ENCODE data around the gene PPP2R1B.
"Not testable (repeated sequence)": the region's sequence is repeated elsewhere in the genome, so short reads cannot be mapped to it uniquely, and the experiment has no call there.

The PPP2R1B gene

GRCh38 chr11:111785076-111785475 is 18.9 kb upstream of the PPP2R1B start:
- H3K4me3 ChIP-seq (ENCODE audit: low read depth, low read length) = no peak overlapping the region
- DNase-seq (ENCODE audit: low read depth) = no peak
- no peak for TF ChIP-seq CTCF (IDR thresholded peaks at IDR 0.05; ENCODE audit: low read depth, low read length, missing control alignments)

DNA sequence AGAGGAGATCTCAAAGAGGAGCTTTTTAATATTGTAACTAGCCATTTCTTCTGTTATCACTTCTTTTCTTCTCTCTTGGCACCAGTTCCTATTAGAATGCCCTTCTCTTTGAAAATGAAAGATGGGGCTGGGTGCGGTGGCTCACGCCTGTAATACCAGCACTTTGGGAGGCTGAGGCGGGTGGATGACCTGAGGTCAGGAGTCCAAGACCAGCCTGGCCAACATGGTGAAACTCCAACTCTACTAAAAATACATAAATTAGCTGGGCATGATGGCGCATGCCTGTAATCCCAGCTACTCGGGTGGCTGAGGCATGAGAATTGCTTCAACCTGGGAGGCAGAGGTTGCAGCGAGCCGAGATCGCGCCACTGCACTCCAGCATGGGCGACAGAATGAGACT is 18.1 kb upstream of the PPP2R1B start:
- not testable (repeated sequence) for DNase-seq (ENCODE audit: low read depth); H3K4me3 ChIP-seq (ENCODE audit: low read depth, low read length)

DNA sequence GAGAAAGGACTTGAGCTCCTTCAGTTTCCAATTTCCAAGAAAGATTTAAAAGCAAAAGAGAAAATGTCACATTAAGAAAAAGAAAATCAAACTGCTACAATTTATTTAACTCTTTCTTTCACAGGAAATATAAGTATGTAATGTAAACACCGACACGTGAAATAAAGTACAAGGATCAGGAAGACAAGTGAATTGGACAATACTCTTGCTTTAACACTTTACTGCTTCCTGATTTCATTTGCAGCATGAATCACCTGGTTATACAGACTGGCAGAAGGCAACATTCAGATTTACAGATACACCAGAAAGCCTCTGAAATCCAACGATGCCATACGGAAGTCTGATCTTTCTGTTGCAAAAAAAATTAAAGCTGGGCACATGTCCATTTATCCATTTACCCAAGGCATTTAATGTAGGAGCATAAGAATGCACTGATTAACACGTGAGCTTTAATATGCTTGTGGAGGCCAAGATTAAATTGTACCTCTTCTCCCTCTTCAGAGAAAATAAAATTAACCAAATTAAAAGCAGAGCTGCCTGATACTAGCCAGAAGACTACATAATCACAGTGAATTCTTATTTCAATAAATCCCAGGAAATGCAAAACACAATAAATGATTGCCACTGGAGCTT is 16.0 kb upstream of the PPP2R1B start:
- DNase-seq (ENCODE audit: low read depth) = no peak
- TF ChIP-seq CTCF (IDR thresholded peaks at IDR 0.05; ENCODE audit: low read depth, low read length, missing control alignments) = no peak

GRCh38 chr11:111779118-111779517 is 12.9 kb upstream of the PPP2R1B start:
- no peak for TF ChIP-seq CTCF (IDR thresholded peaks at IDR 0.05; ENCODE audit: low read depth, low read length, missing control alignments)
- DNase-seq (ENCODE audit: low read depth) = no peak
- no peak overlapping the region for H3K4me3 ChIP-seq (ENCODE audit: low read depth, low read length)

More for the DNA sequence above, 16.0 kb upstream of the PPP2R1B start:
- H3K4me3 ChIP-seq (ENCODE audit: low read depth, low read length) = no peak overlapping the region

DNA sequence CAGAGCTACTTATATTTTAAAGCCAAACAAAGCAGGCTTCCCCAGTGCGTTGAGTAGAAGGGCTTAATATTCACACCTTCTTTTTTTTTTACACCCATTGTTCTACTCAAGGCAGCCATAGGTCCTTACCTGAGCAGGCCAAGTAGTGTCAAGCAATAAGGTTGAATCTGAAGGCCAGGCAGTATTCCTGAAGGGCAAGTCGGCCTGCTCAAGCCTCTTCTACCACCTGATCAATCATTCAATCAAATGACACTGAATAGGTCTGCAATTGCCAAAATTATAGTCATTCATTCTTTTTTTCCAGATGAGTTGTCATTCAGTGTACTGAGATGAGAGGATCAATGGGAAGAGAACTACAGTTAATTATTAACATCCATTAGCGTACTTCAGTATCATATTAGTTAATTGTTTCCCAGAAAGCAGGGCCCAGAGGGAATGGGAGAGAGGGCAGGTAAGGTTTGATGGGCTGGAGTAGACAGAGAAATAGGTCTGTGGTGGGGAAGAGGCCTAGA is 11.9 kb upstream of the PPP2R1B start:
- H3K4me3 ChIP-seq (ENCODE audit: low read depth, low read length) = no peak overlapping the region
- DNase-seq (ENCODE audit: low read depth) = no peak
- no peak for TF ChIP-seq CTCF (IDR thresholded peaks at IDR 0.05; ENCODE audit: low read depth, low read length, missing control alignments)

GRCh38 chr11:111777094-111778046 is 11.2 kb upstream of the PPP2R1B start:
- peak; percentile 49 for DNase-seq (ENCODE audit: low read depth)
- H3K4me3 ChIP-seq (ENCODE audit: low read depth, low read length) = no peak overlapping the region
- peak; percentile 69 for TF ChIP-seq CTCF (IDR thresholded peaks at IDR 0.05; ENCODE audit: low read depth, low read length, missing control alignments)

GRCh38 chr11:111776398-111777093 is 10.4 kb upstream of the PPP2R1B start:
- TF ChIP-seq CTCF (IDR thresholded peaks at IDR 0.05; ENCODE audit: low read depth, low read length, missing control alignments) = no peak
- DNase-seq (ENCODE audit: low read depth) = peak; percentile 65
- H3K4me3 ChIP-seq (ENCODE audit: low read depth, low read length) = no peak overlapping the region

Measured in GM12864 (cell line).